Duodenal mucosa (tissue), 2 donors: Measurements from ENCODE around the gene LZTS3.
"Not testable (repeated sequence)": the region's sequence is repeated elsewhere in the genome, so short reads cannot be mapped to it uniquely, and the experiment has no call there.

Source experiments
- H3K27ac ChIP-seq: one replicate; pipeline ENCODE4 v1.7.0; 2013; ENCODE audit warnings: low read depth, low read length
- H3K27me3 ChIP-seq, 2 donors: one replicate each; pipeline ENCODE4 v1.7.0; 2013; ENCODE audit warnings: low read length in 2 of 2, control low read depth in 1 of 2; ENCODE audit not compliant: insufficient read depth in 2 of 2, control insufficient read depth in 1 of 2
- H3K36me3 ChIP-seq, 2 donors: one replicate each; pipeline ENCODE4 v1.7.0; 2013; ENCODE audit warnings: low read length in 2 of 2, control low read depth in 1 of 2; ENCODE audit not compliant: insufficient read depth in 2 of 2, control insufficient read depth in 1 of 2
- H3K4me1 ChIP-seq, 2 donors: one replicate each; pipeline ENCODE4 v1.7.0; 2013; ENCODE audit warnings: low read length in 2 of 2, control low read depth in 1 of 2; ENCODE audit not compliant: insufficient read depth in 2 of 2, control insufficient read depth in 1 of 2
- H3K4me3 ChIP-seq, 2 donors: one replicate each; pipeline ENCODE4 v1.7.0; 2013; ENCODE audit warnings: low read length in 2 of 2, low read depth in 1 of 2
- H3K9ac ChIP-seq, 2 donors: one replicate each; pipeline ENCODE4 v1.7.0; 2013; ENCODE audit warnings: low read length in 2 of 2, low read depth in 1 of 2
- H3K9me3 ChIP-seq, 2 donors: one replicate each; pipeline ENCODE4 v1.7.0; 2013; ENCODE audit warnings: low read length in 2 of 2, control low read depth in 1 of 2; ENCODE audit not compliant: control insufficient read depth in 1 of 2

LZTS3 gene

DNA sequence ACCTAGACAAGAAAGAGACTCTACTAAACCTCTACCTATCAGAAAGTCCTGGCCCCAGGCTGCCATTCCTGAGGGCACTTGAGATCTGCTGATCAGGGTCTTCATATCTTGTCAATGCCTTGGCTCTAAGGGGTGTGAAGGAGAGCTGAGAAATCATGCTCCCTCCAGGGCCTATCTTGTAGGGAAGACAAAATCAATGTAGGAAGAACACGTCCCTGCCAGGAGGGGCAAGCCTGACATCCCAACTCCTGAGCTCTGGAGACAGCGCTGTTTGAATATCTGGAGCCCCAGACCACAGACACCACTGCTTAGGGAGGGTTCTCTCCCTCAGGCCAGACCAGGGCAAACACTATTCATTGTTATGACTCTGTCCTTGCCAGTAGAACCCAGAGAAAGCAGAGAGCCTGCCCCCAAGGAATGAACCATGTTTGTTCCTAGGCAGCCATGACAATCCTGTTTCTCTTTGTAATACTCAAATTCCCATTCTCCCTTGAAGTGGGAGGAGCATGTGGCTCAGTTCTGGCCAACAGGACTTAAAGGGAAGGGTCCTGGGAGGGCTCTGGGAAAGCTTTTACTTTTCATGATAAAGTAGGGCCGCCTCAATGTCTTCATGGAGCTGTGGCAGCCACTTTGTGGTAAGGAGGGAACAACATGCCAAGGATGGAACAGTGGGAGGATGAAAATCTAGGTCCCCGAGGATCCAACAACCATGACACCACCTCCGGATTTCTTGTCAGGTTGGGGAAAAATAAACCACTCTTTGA lies 11.9 kb downstream of the LZTS3 start:
- no peak overlapping the region for H3K4me3 ChIP-seq
- H3K9me3 ChIP-seq: no peaks in the 10 kb centered on the region
- no peaks in the 10 kb centered on the region for H3K27me3 ChIP-seq
- H3K36me3 ChIP-seq: no peaks in the 10 kb centered on the region
- H3K27ac ChIP-seq: no peak overlapping the region
- no peak overlapping the region for H3K9ac ChIP-seq
- peaks cover 27 to 42% of the 10 kb centered on the region in 2 donors for H3K4me1 ChIP-seq

DNA sequence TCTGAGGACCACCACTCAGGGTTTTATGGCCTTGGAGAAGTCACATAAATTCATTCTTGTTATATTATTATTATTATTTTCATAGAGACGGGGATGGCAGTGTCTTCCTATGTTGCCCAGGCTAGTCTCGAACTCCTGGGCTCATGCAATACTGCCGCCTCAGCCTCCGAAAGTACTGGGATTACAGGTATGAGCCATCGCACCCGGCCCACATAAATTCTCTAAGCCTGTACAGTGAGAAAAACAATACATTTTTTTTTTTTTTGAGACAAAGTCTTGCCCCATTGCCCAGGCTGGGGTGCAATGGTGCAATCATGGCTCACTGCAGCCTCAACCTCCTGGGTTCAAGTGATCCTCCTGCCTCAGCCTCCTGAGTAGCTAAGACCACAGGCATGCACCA lies 12.9 kb downstream of the LZTS3 start:
- Histone ChIP-seq H3K4me1 (peaks cover 24 to 36% of the 10 kb centered on the region in 2 donors), H3K27me3 (no peaks in the 10 kb centered on the region), H3K27ac (no peak overlapping the region), H3K36me3 (no peaks in the 10 kb centered on the region), H3K4me3 (peak overlapping the region; percentile 82 to 99), H3K9me3 (no peaks in the 10 kb centered on the region), H3K9ac (no peak overlapping the region)

DNA sequence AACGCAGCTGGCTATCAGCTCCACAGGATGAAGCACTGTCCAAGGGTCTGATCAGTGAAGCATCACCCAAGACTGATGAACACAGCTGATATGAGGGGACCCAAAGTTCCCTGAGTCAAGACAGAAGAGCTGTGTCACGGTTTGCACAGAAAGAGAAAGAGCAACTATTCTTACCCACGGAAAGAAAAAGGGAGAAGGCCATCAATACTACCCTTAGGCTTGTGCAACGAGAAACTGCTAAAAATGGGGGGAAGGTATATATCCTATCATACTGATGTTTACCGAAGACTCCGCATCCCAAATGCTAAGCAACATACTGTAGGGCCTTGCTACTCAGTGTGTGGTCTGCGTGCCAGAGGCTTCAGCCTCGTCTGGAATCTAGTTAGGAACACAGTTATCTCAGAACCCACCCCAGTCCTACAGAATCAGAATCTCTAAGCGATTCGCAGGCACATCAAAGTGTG lies 14.3 kb downstream of the LZTS3 start:
- H3K27me3 ChIP-seq: no peaks in the 10 kb centered on the region
- peak overlapping the region; percentile 82 to 99 for H3K4me3 ChIP-seq
- H3K4me1 ChIP-seq: peaks cover 24 to 28% of the 10 kb centered on the region in 2 donors
- H3K36me3 ChIP-seq: no peaks in the 10 kb centered on the region
- peak overlapping the region; percentile 69 to 97 for H3K9ac ChIP-seq
- no peak overlapping the region for H3K27ac ChIP-seq
- H3K9me3 ChIP-seq: no peaks in the 10 kb centered on the region

DNA sequence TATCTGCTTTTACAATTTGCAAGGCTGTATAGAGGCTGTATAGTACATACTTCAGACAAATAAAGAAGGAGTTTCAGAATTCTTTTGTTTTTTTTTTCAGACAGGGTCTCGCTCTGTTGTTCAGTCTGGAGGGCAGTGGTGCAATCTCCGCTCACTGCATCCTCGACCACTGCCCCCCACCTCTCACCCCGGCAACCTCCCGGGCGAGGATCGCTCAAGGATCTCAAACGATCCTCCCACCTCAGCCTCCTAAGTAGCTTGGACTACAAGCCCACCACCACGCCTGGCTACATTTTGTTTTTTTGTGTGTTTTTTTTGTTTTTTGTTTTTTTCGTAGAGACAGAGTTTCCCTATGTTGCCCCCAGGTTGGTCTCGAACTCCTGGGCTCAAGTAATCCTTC lies 15.5 kb downstream of the LZTS3 start:
- Histone ChIP-seq H3K9ac (peak overlapping the region in 1 of 2 donors; percentile 28), H3K9me3 (no peaks in the 10 kb centered on the region), H3K4me3 (peak overlapping the region in 1 of 2 donors; percentile 38), H3K27ac (no peak overlapping the region), H3K27me3 (no peaks in the 10 kb centered on the region), H3K36me3 (no peaks in the 10 kb centered on the region), H3K4me1 (peaks cover 24 to 28% of the 10 kb centered on the region in 2 donors)

- H3K4me3 ChIP-seq: no peak overlapping the region
- H3K27ac ChIP-seq: no peak overlapping the region
- H3K4me1 ChIP-seq: peaks cover 24 to 28% of the 10 kb centered on the region in 2 donors
- H3K36me3 ChIP-seq: no peaks in the 10 kb centered on the region
- no peaks in the 10 kb centered on the region for H3K9me3 ChIP-seq
- no peaks in the 10 kb centered on the region for H3K27me3 ChIP-seq
- H3K9ac ChIP-seq: peak overlapping the region in 1 of 2 donors; percentile 28
Observed at GRCh38 chr20:3156811-3157619, 16.3 kb downstream of the LZTS3 start.

DNA sequence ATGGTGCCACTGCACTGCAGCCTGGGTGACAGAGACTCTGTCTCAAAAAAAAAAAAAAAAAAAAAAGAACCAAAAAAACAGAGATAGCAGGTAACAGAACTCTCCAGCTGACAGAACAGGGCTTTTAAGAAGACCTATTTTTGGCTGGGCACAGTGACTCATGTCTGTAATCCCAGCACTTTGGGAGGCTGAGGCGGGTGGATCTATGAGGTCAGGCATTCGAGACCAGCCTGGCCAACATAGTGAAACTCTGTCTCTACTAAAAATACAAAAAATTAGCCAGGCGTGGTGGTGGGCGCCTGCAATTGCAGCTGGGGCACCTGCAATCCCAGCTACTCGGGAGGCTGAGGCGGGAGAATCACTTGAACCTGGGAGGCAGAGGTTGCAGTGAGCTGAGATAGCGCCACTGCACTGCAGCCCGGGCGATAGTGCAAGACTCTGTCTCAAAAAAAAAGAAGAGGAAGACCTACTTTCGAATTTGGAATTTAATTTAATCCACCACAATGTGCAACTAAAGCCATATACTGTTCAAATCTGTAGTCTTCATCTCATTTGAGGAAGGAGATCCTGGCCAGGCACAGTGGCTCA lies 21.2 kb downstream of the LZTS3 start:
- not testable (repeated sequence) for H3K4me3 ChIP-seq, H3K9me3 ChIP-seq, H3K9ac ChIP-seq, H3K27me3 ChIP-seq, H3K27ac ChIP-seq, H3K4me1 ChIP-seq
- peaks cover 11 to 34% of the 10 kb centered on the region in 2 donors for H3K36me3 ChIP-seq

DNA sequence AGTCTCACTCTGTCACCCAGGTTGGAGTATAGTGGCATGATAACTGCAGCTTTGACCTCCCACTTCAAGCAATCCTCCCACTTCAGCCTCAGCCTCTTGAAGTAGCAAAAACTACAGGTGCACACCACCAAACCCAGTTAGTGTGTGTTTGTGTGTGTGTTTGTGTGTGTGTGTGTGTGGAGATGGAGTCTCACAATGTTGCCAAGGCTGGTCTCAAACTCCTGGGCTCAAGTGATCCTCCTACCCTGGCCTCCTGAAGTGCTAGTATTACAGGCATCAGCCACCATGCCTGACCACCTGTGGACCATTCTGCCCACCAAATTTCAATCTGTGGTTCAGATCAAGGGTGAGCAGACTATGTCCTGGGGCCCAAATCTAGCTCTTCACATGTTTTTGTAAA lies 22.4 kb downstream of the LZTS3 start:
- no peaks in the 10 kb centered on the region for H3K4me1 ChIP-seq
- no peaks in the 10 kb centered on the region for H3K27me3 ChIP-seq
- no peak overlapping the region for H3K4me3 ChIP-seq
- peaks cover 11 to 42% of the 10 kb centered on the region in 2 donors for H3K36me3 ChIP-seq
- H3K9me3 ChIP-seq: no peaks in the 10 kb centered on the region
- H3K27ac ChIP-seq: no peak overlapping the region
- H3K9ac ChIP-seq: no peak overlapping the region

DNA sequence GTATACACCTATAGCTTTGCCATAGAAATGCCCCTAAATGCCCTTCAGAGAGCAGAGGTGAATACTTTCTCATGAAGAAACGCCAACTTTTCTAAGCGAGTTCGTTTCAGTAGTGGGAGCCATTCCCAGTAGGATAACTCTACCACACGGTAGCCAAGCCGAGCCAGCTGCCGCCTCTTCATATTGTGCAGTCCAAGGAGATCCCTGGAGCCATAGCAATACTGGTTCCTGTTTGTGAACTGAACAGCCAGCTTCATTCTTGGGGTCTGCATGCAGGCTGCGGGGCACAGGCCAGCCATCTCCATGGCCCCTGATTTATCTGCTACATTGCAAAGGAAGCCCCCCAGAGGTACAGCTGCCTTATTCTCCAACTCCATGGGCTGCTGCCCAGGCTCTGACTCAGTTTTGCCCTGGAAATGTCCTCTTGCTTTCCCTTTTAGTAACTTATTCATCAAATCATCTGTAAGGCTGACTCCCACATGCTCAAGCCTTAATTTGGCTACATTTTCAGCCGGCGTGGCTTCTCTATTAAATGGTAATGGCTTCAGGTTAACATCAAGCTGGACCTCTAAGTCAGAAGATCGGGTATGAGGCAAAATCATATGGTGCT lies 26.5 kb downstream of the LZTS3 start:
- Histone ChIP-seq H3K36me3 (peaks cover 11 to 44% of the 10 kb centered on the region in 2 donors), H3K9me3 (no peaks in the 10 kb centered on the region), H3K4me3 (no peak overlapping the region), H3K9ac (no peak overlapping the region), H3K4me1 (no peaks in the 10 kb centered on the region), H3K27ac (no peak overlapping the region), H3K27me3 (no peaks in the 10 kb centered on the region)

- Histone ChIP-seq H3K27me3 (no peaks in the 10 kb centered on the region), H3K4me1 (no peaks in the 10 kb centered on the region), H3K27ac (no peak overlapping the region), H3K36me3 (peaks cover 0 to 6% of the 10 kb centered on the region in 2 donors), H3K9me3 (no peaks in the 10 kb centered on the region), H3K4me3 (no peak overlapping the region), H3K9ac (no peak overlapping the region)
Observed at GRCh38 chr20:3141757-3142156, 31.6 kb downstream of the LZTS3 start.
